Activated T-cell treated with anti-CD3 and anti-CD28 coated beads, Interleukin-2, amount 50 U/mL, for 72 hours (primary cell): ENCODE measurements around the gene NYAP1. TPM values are rescaled to one million over a fixed set of nuclear protein-coding genes. Genes with fewer than 3 reads are reported as not detected.
A peak's percentile ranks its signal among the peaks of the same experiment; 100 is the strongest.
"Not testable (repeated sequence)": the region's sequence is repeated elsewhere in the genome, so short reads cannot be mapped to it uniquely, and the experiment has no call there.

ENCODE experiments used
- ATAC-seq, 2 donors: fragments of 150-1000 bp; cut with Tn5 transposase; replicated peaks in 1 of 2; 2 replicates each; pipeline ENCODE4 v1.10.0; 2021; ENCODE audit warnings: moderate library complexity in 2 of 2, mild to moderate bottlenecking in 1 of 2
- DNase-seq, 2 donors: peaks; one replicate each; pipeline ENCODE4 v3.0.0; 2021 to 2022; ENCODE audit warnings: mixed read lengths in 1 of 2
- H3K27ac Mint-ChIP-seq: one replicate; pipeline ENCODE4 v1.8.0; 2022; ENCODE audit warnings: mild to moderate bottlenecking, moderate library complexity, mixed read lengths
- H3K27me3 Mint-ChIP-seq: one replicate; pipeline ENCODE4 v1.8.0; 2022; ENCODE audit warnings: low read depth, mixed read lengths
- H3K36me3 Mint-ChIP-seq, 2 donors: one replicate each; pipeline ENCODE4 v1.8.0; 2022; ENCODE audit warnings: mixed read lengths in 2 of 2, mild to moderate bottlenecking in 1 of 2; ENCODE audit not compliant: insufficient read depth in 2 of 2
- H3K4me1 Mint-ChIP-seq: one replicate; pipeline ENCODE4 v1.8.0; 2022; ENCODE audit warnings: low read depth, mixed read lengths
- H3K4me3 Mint-ChIP-seq, 2 donors: one replicate each; pipeline ENCODE4 v1.8.0; 2022; ENCODE audit warnings: mild to moderate bottlenecking in 2 of 2, mixed read lengths in 2 of 2, moderate library complexity in 2 of 2
- H3K9me3 Mint-ChIP-seq, 2 donors: one replicate each; pipeline ENCODE4 v1.8.0; 2022; ENCODE audit warnings: mixed read lengths in 2 of 2
- total RNA-seq, 2 donors: library from RNA; stranded (reverse); gene quantifications; one replicate each; pipeline ENCODE4 v1.2.3, GENCODE V29; 2022

Gene NYAP1
- total RNA-seq, 2 donors from 2014 or later = 0.67 to 0.72 TPM

- peak; percentile 49 to 53 for ATAC-seq
- Mint-ChIP-seq H3K27ac (peak overlapping the region; percentile 54), H3K27me3 (no peaks in the 10 kb centered on the region), H3K4me3 (peak overlapping the region in 1 of 2 donors; percentile 9), H3K9me3 (no peaks in the 10 kb centered on the region), H3K36me3 (no peaks in the 10 kb centered on the region), H3K4me1 (peaks cover 20% of the 10 kb centered on the region)
- peak; percentile 9 to 28 for DNase-seq
Observed at GRCh38 chr7:100516135-100516812, 32.5 kb downstream of the NYAP1 start.

DNA sequence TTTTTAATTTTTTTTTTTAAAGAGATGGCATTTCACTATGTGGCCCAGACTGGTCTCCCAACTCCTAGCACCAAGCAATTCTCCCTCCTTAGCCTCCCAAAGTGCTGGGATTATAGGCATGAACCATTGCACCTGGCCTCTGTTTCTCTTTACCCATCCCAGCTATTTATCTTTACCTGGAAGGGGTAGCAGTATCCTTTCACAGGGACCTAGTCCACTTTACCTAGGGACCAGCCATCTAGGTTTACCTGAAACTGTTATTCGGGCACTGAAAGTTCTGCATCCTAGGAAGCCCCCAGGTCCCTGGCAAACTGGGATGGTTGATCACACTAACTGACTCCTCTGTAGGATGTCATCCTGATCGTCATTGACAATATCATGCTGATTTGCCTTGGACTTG lies 33.6 kb downstream of the NYAP1 start:
- Mint-ChIP-seq H3K9me3 (no peaks in the 10 kb centered on the region), H3K27me3 (no peaks in the 10 kb centered on the region), H3K36me3 (no peaks in the 10 kb centered on the region), H3K27ac (no peak overlapping the region), H3K4me3 (no peak overlapping the region), H3K4me1 (peaks cover 20% of the 10 kb centered on the region)
- no peak for ATAC-seq
- DNase-seq = no peak

DNA sequence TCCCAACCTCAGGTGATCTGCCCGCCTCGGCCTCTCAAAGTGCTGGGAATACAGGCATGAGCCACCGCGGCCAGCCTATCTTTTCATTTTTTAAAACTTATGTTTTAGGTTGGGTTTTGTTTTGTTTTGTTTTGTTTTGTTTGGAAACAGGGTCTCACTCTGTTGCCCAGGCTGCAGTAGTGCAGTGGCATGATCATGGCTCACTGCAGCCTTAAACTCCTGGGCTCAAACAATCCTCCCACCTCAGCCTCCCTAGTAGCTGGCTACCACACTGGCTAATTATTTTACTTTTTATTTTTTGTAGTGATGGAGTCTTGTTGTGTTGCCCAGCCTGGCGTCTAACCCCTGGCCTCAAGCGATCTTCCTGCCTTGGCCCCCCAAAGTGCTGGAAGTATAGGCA lies 35.9 kb downstream of the NYAP1 start:
- ATAC-seq (no peak), DNase-seq (no peak)
- Mint-ChIP-seq H3K4me3 (peak overlapping the region in 1 of 2 donors; percentile 24), H3K27me3 (no peaks in the 10 kb centered on the region), H3K4me1 (peaks cover 20% of the 10 kb centered on the region), H3K36me3 (no peaks in the 10 kb centered on the region), H3K9me3 (no peaks in the 10 kb centered on the region), H3K27ac (no peak overlapping the region)

DNA sequence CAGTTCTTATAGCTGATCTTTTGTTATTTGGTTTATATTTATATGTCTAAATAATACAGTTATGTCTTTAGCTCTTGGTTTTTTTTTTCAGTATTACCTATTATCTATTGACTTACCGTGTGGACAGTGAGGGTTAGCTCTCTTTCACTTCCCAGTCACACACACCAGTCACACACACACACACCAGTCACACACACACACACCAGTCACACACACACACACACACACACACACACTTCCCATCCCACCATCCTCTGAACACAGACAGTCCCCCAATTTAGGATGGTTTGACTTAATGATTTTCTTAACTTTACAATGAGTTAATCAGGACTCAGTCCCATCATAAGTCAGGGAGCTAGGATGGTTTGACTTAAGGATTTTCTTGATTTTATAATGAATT lies 36.4 kb downstream of the NYAP1 start:
- no peaks in the 10 kb centered on the region for H3K36me3 Mint-ChIP-seq
- no peaks in the 10 kb centered on the region for H3K27me3 Mint-ChIP-seq
- DNase-seq (no peak), ATAC-seq (no peak)
- H3K4me1 Mint-ChIP-seq = peaks cover 17% of the 10 kb centered on the region
- no peak overlapping the region for H3K4me3 Mint-ChIP-seq
- no peak overlapping the region for H3K27ac Mint-ChIP-seq
- H3K9me3 Mint-ChIP-seq = no peaks in the 10 kb centered on the region

- peaks cover 7% of the 10 kb centered on the region for H3K4me1 Mint-ChIP-seq
- no peak overlapping the region for H3K4me3 Mint-ChIP-seq
- no peaks in the 10 kb centered on the region for H3K9me3 Mint-ChIP-seq
- no peaks in the 10 kb centered on the region for H3K36me3 Mint-ChIP-seq
- H3K27me3 Mint-ChIP-seq = no peaks in the 10 kb centered on the region
- no peak for ATAC-seq
- no peak overlapping the region for H3K27ac Mint-ChIP-seq
- no peak for DNase-seq
Observed at GRCh38 chr7:100521076-100521475, 37.3 kb downstream of the NYAP1 start.

GRCh38 chr7:100521909-100522593 lies 38.3 kb downstream of the NYAP1 start:
- not testable (repeated sequence) for H3K36me3 Mint-ChIP-seq, ATAC-seq, DNase-seq, H3K4me3 Mint-ChIP-seq, H3K9me3 Mint-ChIP-seq, H3K27ac Mint-ChIP-seq, H3K4me1 Mint-ChIP-seq, H3K27me3 Mint-ChIP-seq

DNA sequence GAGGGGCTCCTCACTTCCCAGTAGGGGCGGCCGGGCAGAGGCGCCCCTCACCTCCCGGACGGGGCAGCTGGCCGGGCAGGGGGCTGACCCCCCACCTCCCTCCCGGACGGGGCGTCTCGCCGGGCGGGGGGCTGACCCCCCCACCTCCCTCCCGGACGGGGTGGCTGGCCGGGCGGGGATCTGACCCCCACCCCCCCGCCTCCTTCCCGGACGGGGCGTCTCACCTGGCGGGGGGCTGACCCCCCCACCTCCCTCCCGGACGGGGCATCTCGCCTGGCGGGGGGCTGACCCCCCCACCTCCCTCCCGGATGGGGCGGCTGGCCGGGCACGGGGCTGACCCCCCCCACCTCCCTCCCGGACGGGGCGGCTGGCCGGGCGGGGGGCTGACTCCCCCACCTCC lies 39.5 kb downstream of the NYAP1 start:
- not testable (repeated sequence) for ATAC-seq, H3K27me3 Mint-ChIP-seq, H3K4me3 Mint-ChIP-seq, H3K27ac Mint-ChIP-seq, DNase-seq, H3K9me3 Mint-ChIP-seq, H3K36me3 Mint-ChIP-seq
- H3K4me1 Mint-ChIP-seq = peaks cover 21% of the 10 kb centered on the region

DNA sequence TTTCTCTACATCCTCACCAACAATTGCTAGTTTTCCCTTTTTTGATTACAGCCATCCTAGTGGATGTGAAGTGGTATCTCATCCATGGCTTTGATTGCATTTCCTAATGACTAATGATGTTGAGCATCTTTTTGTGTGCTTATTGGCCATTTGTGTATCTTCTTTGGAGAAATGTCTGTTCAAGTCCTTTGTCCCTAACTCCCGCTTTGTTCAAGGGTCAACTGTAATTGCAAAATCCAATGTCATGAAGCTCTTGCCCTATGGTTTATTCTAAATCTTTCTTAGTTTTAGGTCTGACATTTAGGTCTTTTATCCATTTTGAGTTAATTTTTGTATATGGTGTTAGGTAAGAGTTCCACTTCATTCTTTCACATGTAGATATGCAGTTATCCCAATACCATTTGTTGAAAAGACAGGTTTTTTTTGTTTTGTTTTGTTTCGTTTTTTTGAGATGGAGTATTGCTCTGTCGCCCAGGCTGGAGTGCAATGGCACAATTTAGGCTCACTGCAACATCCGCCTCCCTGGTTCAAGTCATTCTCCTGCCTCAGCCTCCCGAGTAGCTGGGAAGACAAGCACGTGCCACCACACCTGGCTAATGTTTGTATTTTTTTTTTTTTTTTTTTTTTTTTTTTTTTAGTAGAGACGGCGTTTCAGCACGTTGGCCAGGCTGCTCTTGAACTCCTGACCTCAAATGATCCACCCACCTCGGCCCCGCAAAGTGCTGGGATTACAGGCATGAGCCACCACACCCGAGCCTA lies 44.6 kb downstream of the NYAP1 start:
- not testable (repeated sequence) for DNase-seq, H3K27ac Mint-ChIP-seq, ATAC-seq, H3K27me3 Mint-ChIP-seq, H3K9me3 Mint-ChIP-seq, H3K36me3 Mint-ChIP-seq
- Mint-ChIP-seq H3K4me3 (peak overlapping the region in 1 of 2 donors; percentile 32), H3K4me1 (peaks cover 24% of the 10 kb centered on the region)

DNA sequence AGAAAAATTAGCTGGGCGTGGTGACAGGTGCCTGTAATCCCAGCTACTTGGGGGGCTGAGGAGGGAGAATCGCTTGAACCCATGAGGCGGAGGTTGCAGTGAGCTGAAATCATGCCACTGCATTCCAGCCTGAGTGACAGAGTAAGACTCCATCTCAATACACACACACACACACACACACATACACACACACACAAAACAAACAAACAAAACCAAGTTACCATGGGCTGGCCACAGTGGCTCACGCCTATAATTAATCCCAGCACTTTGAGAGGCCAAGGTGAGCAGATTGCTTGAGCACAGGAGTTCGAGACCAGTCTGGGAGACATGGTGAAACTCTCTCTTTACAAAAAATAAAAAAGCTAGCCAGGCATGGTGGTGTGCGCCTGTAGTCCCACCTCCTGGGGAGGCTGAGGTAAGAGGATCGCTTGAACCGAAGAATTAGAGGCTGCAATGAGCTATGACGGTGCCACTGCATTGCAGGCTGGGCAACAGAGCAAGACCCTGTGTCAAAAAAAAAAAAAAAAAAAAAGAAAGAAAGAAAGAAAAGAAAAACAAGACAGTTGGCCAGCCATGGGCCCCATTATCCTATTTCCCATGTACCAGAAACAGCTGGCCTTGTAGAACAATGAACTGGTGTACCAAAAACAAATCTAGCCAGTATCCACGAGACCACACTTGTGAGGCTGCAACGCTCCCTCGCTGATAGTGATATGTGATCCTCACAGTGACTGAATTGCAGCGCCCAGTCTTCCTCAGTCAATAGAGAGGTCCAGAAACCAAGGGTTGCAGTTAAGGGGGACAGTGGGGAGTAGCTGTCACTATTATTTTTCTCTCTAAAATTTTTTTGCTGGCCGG lies 48.7 kb downstream of the NYAP1 start:
- Mint-ChIP-seq H3K27me3 (no peaks in the 10 kb centered on the region), H3K4me3 (no peak overlapping the region), H3K27ac (no peak overlapping the region), H3K4me1 (peaks cover 11% of the 10 kb centered on the region), H3K9me3 (no peaks in the 10 kb centered on the region), H3K36me3 (no peaks in the 10 kb centered on the region)
- DNase-seq = no peak
- no peak for ATAC-seq

GRCh38 chr7:100535982-100536381 lies 52.3 kb downstream of the NYAP1 start:
- DNase-seq, H3K27ac Mint-ChIP-seq, H3K4me3 Mint-ChIP-seq, H3K27me3 Mint-ChIP-seq, H3K36me3 Mint-ChIP-seq, ATAC-seq, H3K9me3 Mint-ChIP-seq: not testable (repeated sequence)
- H3K4me1 Mint-ChIP-seq = peaks cover 20% of the 10 kb centered on the region

- H3K9me3 Mint-ChIP-seq, DNase-seq, ATAC-seq, H3K36me3 Mint-ChIP-seq, H3K4me3 Mint-ChIP-seq, H3K27me3 Mint-ChIP-seq: not testable (repeated sequence)
- Mint-ChIP-seq H3K27ac (peak overlapping the region; percentile 29), H3K4me1 (peaks cover 27% of the 10 kb centered on the region)
Observed at GRCh38 chr7:100536695-100537094, 53.0 kb downstream of the NYAP1 start.

DNA sequence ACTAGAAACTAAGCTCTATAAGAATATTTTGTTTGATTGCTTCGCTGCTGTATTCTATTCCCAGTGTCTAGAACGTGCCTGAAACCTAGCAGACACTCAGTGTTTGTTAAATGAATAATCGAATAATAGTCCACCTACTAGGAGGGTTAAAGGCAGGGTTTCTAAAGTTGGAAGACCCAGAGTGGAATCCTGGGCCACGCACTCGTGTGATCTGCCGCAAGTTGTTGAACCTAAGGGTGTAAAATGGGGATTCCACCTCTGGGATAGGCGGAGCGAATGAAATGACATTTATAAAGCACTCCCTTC lies 54.6 kb downstream of the NYAP1 start:
- Mint-ChIP-seq H3K4me1 (peaks cover 43% of the 10 kb centered on the region), H3K9me3 (no peaks in the 10 kb centered on the region), H3K27me3 (no peaks in the 10 kb centered on the region), H3K4me3 (peak overlapping the region; percentile 74 to 99), H3K27ac (peak overlapping the region; percentile 53), H3K36me3 (peaks cover 6 to 7% of the 10 kb centered on the region in 2 donors)
- DNase-seq (no peak), ATAC-seq (no peak)
